T-helper 2 cell treated with Interferon-gamma antibody and Interleukin-4, amounts not matched to agents 100 ng/mL and 5 ng/mL, for 36 hours (primary cell): ENCODE measurements around the gene ASB18. TPM values are rescaled to one million over a fixed set of nuclear protein-coding genes. Genes with fewer than 3 reads are reported as not detected.

Experiments
- intact Hi-C: fragments of 100-400 bp; cut with micrococcal nuclease; formaldehyde crosslinking; loops from one replicate; pipeline ENCODE4 v1.15.1; 2023
- total RNA-seq: library from RNA; stranded (reverse); gene quantifications from 2 replicates; pipeline ENCODE4 v1.2.3, GENCODE V29; 2022

Gene ASB18
- total RNA-seq, 1 donor from 2014 or later, result not detected

GRCh38 chr2:236208019-236208926 is 55.9 kb downstream of the ASB18 start:
- intact Hi-C loops, result no loop called here

GRCh38 chr2:236207472-236207871 is 56.7 kb downstream of the ASB18 start:
- intact Hi-C loops, result no loop called here

- intact Hi-C loops, result no loop called here
Observed at GRCh38 chr2:236205867-236206645, 58.1 kb downstream of the ASB18 start.

- intact Hi-C loops, result no loop called here
Observed at GRCh38 chr2:236204953-236205352, 59.3 kb downstream of the ASB18 start.

GRCh38 chr2:236200378-236200777 is 63.8 kb downstream of the ASB18 start:
- intact Hi-C loops, result no loop called here

- intact Hi-C loops, result no loop called here
Observed at GRCh38 chr2:236196366-236196765, 67.8 kb downstream of the ASB18 start.

GRCh38 chr2:236195726-236196125 is 68.5 kb downstream of the ASB18 start:
- intact Hi-C loops, result no loop called here

GRCh38 chr2:236194786-236195185 is 69.4 kb downstream of the ASB18 start:
- intact Hi-C loops, result no loop called here

GRCh38 chr2:236193026-236193425 is 71.2 kb downstream of the ASB18 start:
- intact Hi-C loops, result no loop called here

- intact Hi-C loops, result no loop called here
Observed at GRCh38 chr2:236190674-236191073, 73.5 kb downstream of the ASB18 start.

GRCh38 chr2:236184701-236185100 is 79.5 kb downstream of the ASB18 start:
- intact Hi-C loops, result no loop called here

GRCh38 chr2:236180831-236181453 is 83.3 kb downstream of the ASB18 start:
- intact Hi-C loops, result loop anchor here (1.0 to 2.0 kb wide), 2 partner anchors 16 to 415 kb away; no protein-coding TSS in a partner anchor

- intact Hi-C loops, result loop anchor here (2.0 kb wide), 1 partner anchor 15 kb away; no protein-coding TSS in a partner anchor
Observed at GRCh38 chr2:236180076-236180816, 84.0 kb downstream of the ASB18 start.

- intact Hi-C loops, result loop anchor here (2.0 to 10.0 kb wide), 2 partner anchors 15 to 505 kb away; no protein-coding TSS in a partner anchor
Observed at GRCh38 chr2:236179236-236180075, 84.8 kb downstream of the ASB18 start.

- intact Hi-C loops, result loop anchor here (10.0 kb wide), 1 partner anchor 504 kb away; no protein-coding TSS in a partner anchor
Observed at GRCh38 chr2:236178890-236179235, 85.3 kb downstream of the ASB18 start.

- intact Hi-C loops, result loop anchor here (10.0 kb wide), 1 partner anchor 503 kb away; no protein-coding TSS in a partner anchor
Observed at GRCh38 chr2:236177967-236178889, 86.0 kb downstream of the ASB18 start.

GRCh38 chr2:236177604-236177966 is 86.6 kb downstream of the ASB18 start:
- intact Hi-C loops, result loop anchor here (10.0 kb wide), 1 partner anchor 503 kb away; no protein-coding TSS in a partner anchor

GRCh38 chr2:236176951-236177350 is 87.3 kb downstream of the ASB18 start:
- intact Hi-C loops, result loop anchor here (10.0 kb wide), 1 partner anchor 502 kb away; no protein-coding TSS in a partner anchor

- intact Hi-C loops, result loop anchor here (10.0 kb wide), 1 partner anchor 502 kb away; no protein-coding TSS in a partner anchor
Observed at GRCh38 chr2:236176417-236176816, 87.8 kb downstream of the ASB18 start.
